ENCODE data around the gene BAG5.

DNA sequence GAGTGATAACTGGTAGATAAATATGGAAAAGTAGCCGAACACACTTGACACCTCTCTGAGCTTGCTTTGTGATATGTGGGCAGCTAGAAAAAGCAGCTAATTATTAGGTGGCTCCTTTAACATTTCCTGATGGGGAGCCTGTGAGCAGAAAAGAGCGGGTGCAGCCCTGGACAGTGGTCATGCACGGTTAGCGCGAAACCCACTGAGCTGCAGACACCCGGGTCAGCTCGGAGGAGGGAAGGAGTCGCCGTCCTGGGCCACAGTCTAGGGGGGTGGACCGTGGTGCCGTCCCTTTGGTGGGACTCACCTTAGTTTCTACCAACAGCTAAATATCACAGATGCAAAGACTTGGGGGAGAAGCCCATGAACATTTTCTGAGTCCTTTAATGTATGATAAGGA lies 7.0 kb upstream of the BAG5 start:
- TF ChIP-seq POLR2A (IDR thresholded peaks at IDR 0.05) (no peak), POLR2AphosphoS5 (IDR thresholded peaks at IDR 0.05) (no peak)

Data from stomach (tissue), 4 donors.